HG03457 (cell line): ENCODE data around the gene CYP2D6.
"Not testable (repeated sequence)": the region's sequence is repeated elsewhere in the genome, so short reads cannot be mapped to it uniquely, and the experiment has no call there.

Experiments used
- ATAC-seq: cut with Tn5 transposase; IDR thresholded peaks from one replicate; pipeline ENCODE4 v1.9.1; 2021; ENCODE audit warnings: moderate number of reproducible peaks; ENCODE audit not compliant: unreplicated experiment

CYP2D6 gene

GRCh38 chr22:42158456-42159132, 28.0 kb upstream of the CYP2D6 start:
- no peak for ATAC-seq

DNA sequence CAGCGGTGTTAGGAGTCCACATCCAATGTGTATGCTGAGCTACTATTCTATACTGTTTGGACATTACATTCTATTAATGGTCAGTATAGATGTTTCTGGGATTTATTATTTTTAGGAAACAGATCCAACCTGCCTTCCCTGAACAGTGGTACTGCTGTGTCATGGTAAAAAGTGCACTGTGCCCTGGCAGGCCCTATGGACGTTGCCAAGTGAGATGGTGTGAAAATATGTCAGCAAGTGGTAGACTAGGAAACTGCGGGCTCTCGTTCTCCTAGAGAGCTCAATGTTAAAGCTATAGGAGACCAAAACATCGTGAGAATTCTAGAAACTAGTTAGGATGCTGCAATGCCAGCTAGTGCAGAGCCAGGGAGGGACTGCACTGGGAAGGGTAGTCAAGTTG, 26.0 kb upstream of the CYP2D6 start:
- ATAC-seq, result no peak

DNA sequence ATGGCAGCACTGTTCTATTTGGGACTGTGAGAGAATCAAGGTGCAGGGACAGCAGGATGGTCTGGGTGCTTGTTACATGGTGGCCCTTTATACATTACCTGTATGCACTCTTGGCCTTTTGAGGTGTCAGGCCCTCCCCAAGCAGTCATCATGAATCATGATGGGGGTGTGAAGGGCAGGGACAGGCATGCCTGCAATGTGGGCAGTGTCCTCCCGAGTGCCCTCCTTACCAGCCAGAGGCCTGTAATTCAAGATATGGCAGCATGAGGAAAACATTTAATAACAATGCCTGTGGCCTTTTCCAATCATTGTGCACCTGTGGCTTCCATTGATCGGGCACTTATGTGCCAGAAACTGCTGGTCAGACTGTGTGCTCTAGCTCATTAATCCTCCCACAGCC, 25.5 kb upstream of the CYP2D6 start:
- ATAC-seq, result no peak

DNA sequence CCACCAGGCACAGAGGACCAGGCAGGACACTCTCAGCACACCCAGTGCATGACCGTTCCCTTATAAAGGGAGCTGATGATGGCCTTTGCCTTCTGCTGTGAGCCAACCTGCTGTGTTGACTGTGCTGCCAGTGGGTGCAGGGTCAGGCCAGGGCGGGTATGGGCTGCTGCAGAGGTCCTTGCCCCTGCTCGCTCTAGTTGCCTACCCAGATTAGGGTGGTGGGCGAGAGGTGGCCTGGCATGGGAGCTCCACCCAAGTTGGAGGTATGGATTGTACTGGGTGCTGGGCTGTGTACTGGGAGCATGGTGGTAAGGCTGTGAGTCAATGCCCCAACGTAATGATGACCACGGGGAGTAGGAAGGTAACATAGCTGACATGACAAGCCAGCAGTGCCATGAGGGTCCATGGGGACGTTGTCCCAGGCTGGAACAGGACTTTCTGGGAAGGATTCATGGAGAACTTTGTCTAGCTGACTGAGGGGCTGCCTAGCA, 24.5 kb upstream of the CYP2D6 start:
- ATAC-seq, result no peak

GRCh38 chr22:42154293-42155052, 23.9 kb upstream of the CYP2D6 start:
- ATAC-seq, result no peak

DNA sequence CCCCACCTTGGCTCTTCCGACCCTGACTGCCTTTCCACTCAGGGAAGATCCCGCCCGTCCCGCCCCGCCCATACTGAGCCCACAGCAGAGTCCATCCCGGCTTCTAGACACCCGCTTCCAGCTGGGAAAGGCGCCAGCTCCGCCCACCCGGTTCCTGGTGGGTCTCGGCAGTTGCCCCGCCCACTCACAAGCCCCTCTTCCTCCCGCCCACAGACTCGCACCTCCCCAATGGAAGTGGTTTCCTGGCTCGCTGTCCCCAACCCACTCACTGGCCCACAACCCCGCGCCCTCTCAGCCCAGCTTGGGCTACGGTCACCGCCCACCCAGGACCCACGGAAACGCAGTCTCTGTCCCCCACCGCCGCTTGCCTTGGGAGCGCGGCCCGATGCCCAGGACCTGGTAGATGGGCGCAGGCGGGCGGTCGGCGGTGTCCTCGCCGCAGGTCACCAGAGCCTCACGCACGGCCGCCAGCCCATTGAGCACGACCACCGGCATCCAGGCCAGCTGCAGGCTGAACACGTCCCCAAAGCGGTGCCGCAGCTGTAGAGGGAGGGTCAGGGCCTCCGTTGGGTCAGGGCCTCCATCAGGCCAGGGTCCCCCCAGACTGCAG, 22.2 kb upstream of the CYP2D6 start:
- ATAC-seq, result no peak

DNA sequence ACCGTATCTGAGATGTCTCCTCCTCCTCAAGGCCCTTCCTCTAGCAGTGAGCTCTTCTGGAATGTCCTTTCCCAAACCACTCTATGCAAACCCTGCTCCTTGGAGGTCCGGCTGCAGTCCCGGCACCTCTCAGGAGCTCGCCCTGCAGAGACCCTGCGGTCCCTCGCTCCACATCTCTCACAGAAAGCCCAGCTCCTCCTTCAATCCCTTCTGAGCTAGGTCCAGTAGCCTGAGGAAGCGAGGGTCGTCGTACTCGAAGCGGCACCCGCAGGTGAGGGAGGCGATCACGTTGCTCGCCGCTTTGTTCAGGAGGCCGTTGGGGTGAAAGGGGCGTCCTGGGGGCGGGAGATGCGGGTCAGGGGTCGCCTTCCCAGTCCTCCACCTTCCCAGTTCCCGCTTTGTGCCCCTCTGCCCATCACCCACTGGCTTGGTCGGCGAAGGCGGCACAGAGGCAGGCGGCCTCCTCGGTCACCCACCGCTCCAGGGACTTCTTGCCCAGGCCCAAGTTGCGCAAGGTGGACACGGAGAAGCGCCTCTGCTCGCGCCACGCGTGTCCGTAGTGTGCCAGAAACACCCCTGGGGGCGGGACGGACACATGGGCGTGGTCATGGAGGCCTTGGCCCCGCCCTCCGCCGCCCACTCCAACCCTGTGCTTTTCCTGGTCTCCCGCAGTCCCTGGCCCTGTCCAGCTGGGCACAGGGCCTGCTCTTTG, 21.5 kb upstream of the CYP2D6 start:
- ATAC-seq, result no peak

DNA sequence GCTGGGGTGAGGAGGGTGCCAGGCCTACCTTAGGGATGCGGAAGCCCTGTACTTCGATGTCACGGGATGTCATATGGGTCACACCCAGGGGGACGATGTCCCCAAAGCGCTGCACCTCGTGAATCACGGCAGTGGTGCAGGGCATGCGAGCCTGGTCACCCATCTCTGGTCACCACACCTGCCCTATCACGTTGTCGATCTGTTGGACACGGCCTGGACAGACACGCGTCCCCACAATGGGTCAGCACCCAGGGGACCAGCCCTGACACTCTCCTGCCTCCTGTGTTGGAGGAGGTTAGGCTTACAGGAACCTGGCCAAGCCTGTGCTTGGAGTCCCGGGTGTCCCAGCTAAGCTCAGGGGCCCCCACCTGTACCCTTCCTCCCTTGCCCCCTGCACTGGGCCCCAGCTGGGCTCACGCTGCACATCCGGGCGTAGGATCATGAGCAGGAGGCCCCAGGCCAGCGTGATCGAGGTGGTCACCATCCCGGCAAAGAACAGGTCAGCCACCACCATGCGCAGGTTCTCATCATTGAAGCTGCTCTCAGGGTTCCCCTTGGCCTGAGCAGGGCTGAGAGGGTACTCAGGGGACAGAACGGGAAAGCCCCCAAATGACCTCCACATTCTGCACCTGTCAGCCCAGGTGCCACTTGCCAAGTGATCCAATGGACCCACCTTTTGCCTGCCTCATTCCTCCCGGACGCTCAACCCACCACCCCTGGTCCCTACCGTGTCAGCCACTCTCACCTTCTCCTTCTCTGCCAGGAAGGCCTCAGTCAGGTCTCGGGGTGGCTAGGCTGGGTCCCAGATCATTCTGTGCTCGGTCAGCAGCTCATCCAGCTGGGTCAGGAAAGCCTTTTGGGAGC, 20.3 kb upstream of the CYP2D6 start:
- no peak for ATAC-seq

- ATAC-seq, result not testable (repeated sequence)
Measured at GRCh38 chr22:42149798-42150197, 19.2 kb upstream of the CYP2D6 start.

DNA sequence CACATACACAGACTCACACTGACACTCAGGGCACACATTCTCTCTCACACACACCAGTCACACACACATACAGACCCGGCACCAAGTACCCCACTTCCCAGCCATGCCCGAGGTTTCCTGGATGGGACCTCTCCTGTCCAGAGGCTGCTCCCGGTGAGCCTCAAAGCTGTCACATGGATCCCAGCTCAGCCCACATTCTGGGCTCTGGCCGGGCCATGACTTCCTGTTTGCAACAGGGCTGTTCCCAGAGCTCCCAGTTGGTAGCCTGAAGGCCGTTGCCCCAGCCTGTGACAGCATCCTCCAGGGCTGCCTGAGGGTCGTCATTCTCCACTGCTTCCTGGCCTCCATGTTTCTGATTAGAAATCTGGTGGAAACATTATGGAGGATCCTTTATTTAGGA, 14.6 kb upstream of the CYP2D6 start:
- ATAC-seq, result no peak

GRCh38 chr22:42143859-42144822, 13.5 kb upstream of the CYP2D6 start:
- not testable (repeated sequence) for ATAC-seq

GRCh38 chr22:42142771-42143461, 12.3 kb upstream of the CYP2D6 start:
- no peak for ATAC-seq

GRCh38 chr22:42141307-42142057, 10.9 kb upstream of the CYP2D6 start:
- ATAC-seq, result not testable (repeated sequence)

DNA sequence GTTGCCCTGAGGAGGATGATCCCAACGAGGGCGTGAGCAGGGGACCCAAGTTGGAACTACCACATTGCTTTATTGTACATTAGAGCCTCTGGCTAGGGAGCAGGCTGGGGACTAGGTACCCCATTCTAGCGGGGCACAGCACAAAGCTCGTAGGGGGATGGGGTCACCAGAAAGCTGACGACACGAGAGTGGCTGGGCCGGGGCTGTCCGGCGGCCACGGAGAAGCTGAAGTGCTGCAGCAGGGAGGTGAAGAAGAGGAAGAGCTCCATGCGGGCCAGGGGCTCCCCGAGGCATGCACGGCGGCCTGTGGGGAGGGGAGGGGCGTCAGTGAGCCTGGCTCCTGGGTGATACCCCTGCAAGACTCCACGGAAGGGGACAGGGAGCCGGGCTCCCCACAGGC, 9.5 kb upstream of the CYP2D6 start:
- ATAC-seq, result not testable (repeated sequence)

- not testable (repeated sequence) for ATAC-seq
Measured at GRCh38 chr22:42139508-42139907, 8.9 kb upstream of the CYP2D6 start.

DNA sequence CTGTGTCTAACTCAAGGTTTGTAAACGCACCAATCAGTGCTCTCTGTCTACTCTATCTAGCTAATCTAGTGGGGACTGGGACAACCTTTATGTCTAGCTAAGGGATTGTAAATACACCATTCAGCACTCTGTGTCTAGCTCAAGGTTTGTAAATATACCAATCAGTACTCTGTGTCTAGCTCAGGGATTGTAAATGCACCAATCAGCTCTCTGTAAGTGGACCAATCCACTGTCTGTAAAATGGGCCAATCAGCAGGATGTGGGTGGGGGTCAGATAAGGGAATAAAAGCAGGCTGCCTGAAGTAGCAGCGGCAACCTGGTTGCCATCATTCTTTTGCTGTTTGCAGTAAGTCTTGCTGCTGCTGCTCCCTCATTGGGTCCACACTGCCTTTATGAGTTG, 8.4 kb upstream of the CYP2D6 start:
- ATAC-seq, result no peak

DNA sequence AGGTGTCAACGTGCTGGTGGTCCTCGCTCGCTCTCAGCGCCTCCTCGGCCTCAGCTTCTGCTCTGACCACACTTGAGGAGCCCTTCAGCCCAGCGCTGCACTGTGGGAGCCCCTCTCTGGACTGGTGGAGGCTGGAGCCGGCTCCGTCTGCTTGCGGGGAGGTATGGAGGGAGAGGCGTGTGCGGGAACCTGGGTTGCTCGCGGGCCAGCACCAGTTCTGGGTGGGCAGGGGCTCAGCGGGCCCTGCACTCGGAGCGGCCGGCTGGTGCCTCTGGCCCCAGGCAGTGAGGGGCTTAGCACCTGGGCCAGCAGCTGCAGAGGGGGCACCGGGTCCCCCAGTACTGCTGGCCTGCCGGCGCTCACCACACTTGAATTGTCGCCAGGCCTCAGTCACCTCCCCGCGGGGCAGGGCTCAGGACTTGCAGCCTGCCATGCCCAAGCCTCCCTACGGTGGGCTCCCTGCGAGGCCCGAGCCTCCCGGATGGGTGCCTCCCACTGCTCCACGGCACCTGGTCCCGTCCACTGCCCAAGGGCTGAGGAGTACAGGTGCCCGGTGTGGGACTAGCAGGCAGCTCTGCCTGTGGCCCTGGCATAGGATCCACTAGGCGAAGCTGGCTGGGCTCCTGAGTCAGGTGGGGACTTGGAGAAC, 7.6 kb upstream of the CYP2D6 start:
- ATAC-seq, result no peak
